Right atrium auricular region (tissue), 2 donors: ENCODE data around the gene NOS1AP. TPM values are rescaled to one million over a fixed set of nuclear protein-coding genes. Genes with fewer than 3 reads are reported as not detected.

ENCODE experiments used
- DNase-seq: peaks from one replicate; pipeline ENCODE4 v3.0.0-alpha.2; 2019; ENCODE audit warnings: low spot score
- H3K27ac ChIP-seq, 2 donors: fragments of 200-600 bp; sonication (generic); 1 replicate in 1 of 2; 2 replicates in 1 of 2; pipeline ENCODE4 v1.5.1; 2016 to 2019
- H3K27me3 ChIP-seq, 2 donors: fragments of 200-600 bp; sonication (generic); one replicate each; pipeline versions ENCODE4 v1.5.1 to v1.6.0; 2017 to 2019
- H3K36me3 ChIP-seq: fragments of 200-600 bp; sonication (generic); one replicate; pipeline ENCODE4 v1.5.1; 2016
- H3K4me1 ChIP-seq, 2 donors: fragments of 200-600 bp; sonication (generic); one replicate each; pipeline versions ENCODE4 v1.5.1 to v1.6.0; 2017 to 2019
- H3K4me3 ChIP-seq, 2 donors: fragments of 200-600 bp; sonication (generic); 1 replicate in 1 of 2; 2 replicates in 1 of 2; pipeline ENCODE4 v1.5.1; 2017 to 2019; ENCODE audit warnings: mild to moderate bottlenecking in 1 of 2, moderate library complexity in 1 of 2
- H3K9me3 ChIP-seq, 2 donors: fragments of 200-600 bp; sonication (generic); one replicate each; pipeline ENCODE4 v1.5.1; 2019
- total RNA-seq, 2 donors: library from RNA; depleted of rRNA; stranded (reverse); fragments of >200 nt; gene quantifications; one replicate each; pipeline ENCODE4 v1.1.0, GENCODE V29; 2016
- TF ChIP-seq, protein P1 (sequence below), 2 donors: fragments of 200-600 bp; sonication (generic); IDR thresholded peaks; one replicate each; pipeline ENCODE4 v1.5.1; 2019; ENCODE audit warnings: antibody characterized with exemption in 2 of 2

Gene NOS1AP
- total RNA-seq, 2 donors from 2014 or later, result 2.2 to 2.4 TPM

DNA sequence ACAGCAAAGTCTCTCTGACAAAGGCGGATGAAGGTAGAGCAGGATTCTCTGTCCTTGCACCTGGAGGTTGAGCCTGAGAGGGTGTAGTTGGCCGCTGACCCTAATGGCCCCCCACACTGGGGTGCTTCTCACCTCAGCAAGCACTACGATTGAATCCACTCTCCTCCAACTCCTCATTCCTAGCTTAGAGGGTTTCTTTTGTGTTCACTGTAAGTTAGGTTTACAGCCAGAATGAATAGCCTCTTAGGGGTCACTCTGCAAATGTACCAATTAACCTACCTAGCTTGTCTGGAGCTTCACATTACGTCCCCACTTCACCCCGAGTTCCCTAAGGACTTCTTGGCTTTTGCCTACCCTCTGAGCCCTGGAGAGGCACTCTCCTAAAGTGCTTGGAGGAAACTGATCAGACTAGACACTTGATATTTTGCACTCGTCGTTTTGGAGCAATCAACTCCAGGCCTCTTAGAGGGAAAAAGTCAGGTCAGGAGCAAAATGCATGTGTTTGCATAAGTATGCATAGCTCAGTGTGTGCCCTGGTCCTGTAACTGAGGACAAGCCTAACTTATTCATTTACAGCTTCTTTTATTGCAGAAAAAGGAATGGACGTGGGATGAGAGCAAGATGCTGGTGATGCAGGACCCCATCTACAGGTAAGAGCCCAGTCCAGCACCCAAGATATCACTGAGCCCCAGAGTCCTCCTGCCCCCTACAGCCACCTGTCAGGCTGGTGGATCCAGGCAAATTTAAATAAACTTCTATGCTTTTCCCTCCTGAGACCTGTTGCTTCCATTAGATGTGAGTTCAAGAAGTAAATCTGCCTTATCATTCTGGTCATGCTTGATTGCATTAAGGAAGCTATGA is 230.8 kb downstream of the NOS1AP start:
- Histone ChIP-seq H3K4me3 (no peak overlapping the region), H3K27me3 (no peaks in the 10 kb centered on the region), H3K27ac (no peak overlapping the region), H3K4me1 (no peaks in the 10 kb centered on the region), H3K36me3 (no peaks in the 10 kb centered on the region), H3K9me3 (no peaks in the 10 kb centered on the region)
- no peak for DNase-seq
- TF ChIP-seq, protein P1, sequence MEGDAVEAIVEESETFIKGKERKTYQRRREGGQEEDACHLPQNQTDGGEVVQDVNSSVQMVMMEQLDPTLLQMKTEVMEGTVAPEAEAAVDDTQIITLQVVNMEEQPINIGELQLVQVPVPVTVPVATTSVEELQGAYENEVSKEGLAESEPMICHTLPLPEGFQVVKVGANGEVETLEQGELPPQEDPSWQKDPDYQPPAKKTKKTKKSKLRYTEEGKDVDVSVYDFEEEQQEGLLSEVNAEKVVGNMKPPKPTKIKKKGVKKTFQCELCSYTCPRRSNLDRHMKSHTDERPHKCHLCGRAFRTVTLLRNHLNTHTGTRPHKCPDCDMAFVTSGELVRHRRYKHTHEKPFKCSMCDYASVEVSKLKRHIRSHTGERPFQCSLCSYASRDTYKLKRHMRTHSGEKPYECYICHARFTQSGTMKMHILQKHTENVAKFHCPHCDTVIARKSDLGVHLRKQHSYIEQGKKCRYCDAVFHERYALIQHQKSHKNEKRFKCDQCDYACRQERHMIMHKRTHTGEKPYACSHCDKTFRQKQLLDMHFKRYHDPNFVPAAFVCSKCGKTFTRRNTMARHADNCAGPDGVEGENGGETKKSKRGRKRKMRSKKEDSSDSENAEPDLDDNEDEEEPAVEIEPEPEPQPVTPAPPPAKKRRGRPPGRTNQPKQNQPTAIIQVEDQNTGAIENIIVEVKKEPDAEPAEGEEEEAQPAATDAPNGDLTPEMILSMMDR (IDR thresholded peaks at IDR 0.05), result no peak

DNA sequence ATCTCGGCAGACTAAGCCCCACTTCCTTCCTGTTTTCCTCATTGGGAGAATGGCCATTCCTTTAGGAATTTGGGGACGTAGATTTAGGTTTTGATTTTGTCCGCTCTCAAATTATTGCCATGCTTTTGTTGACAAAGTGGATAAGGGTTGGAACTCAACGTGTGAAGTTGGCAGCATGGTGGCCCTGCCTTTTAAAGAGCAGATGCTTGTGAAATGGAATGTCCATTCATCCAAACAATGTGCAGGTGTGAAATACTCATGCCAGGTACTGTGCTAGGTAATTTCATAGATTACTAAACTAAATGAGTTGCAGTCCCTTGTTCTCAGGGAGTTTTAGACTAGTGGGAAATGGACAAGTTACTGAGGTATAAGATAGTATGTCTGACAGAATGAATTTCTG is 232.2 kb downstream of the NOS1AP start:
- no peaks in the 10 kb centered on the region for H3K4me1 ChIP-seq
- TF ChIP-seq, protein P1 (IDR thresholded peaks at IDR 0.05), result no peak
- H3K27me3 ChIP-seq, result no peaks in the 10 kb centered on the region

DNA sequence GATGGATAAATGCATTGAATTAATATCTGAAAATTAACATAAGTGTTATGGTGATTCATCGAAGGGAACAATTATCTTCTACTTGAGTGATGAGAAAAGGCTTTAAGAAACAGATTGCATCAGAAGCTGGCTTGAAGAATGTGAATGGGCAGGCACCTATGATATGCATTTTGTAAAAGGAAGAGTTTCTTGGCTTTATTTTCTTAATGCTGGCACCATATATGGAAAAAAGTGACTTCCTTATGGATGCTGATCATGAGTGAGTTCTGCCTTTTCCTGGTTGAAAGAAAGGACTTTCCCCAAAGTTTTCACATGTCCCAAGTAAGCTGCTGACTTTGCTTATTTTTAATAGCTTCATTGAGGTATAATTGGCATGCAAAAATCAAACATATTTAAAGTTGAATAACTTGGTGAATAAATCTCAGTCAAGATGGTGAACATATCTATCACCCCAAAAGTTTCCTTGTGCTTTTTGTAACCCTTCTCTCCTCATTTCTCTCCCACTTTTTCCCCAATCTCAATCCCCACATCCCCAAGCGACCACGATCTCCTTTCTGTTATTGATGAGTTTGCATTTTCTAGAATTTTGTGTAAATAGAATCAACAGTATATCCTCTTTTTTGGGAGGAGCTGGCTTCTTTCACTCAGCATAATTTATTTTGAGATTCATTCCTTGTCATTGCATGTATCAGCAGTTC is 233.0 kb downstream of the NOS1AP start:
- no peaks in the 10 kb centered on the region for H3K27me3 ChIP-seq

More for the DNA sequence above, 232.2 kb downstream of the NOS1AP start:
- H3K9me3 ChIP-seq, result no peaks in the 10 kb centered on the region
- H3K36me3 ChIP-seq, result no peaks in the 10 kb centered on the region
- DNase-seq, result no peak
- H3K27ac ChIP-seq, result no peak overlapping the region
- H3K4me3 ChIP-seq, result no peak overlapping the region

DNA sequence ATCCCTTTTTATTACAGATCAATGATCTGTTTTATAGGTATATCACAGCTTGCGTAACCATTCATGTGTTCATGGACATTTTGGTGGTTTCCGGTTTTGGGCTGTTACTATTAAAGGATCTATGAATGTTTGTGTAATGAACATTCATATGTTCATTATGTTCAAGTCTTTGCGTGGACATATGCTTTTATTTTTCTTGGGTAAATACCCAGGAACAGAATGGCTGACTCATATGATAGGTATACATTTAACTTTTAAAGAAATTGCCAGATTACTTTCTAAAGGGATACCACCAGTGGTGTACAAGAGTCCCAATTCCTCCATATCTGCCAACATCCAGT is 233.5 kb downstream of the NOS1AP start:
- TF ChIP-seq, protein P1 (IDR thresholded peaks at IDR 0.05), result no peak
- no peak for DNase-seq
- H3K27me3 ChIP-seq, result no peaks in the 10 kb centered on the region
- no peak overlapping the region for H3K4me3 ChIP-seq
- H3K9me3 ChIP-seq, result peaks cover 0 to 9% of the 10 kb centered on the region in 2 donors
- H3K36me3 ChIP-seq, result no peaks in the 10 kb centered on the region
- H3K27ac ChIP-seq, result no peak overlapping the region
- H3K4me1 ChIP-seq, result no peaks in the 10 kb centered on the region

More for the DNA sequence above, 233.0 kb downstream of the NOS1AP start:
- H3K4me1 ChIP-seq, result no peaks in the 10 kb centered on the region
- no peak overlapping the region for H3K27ac ChIP-seq
- no peak for DNase-seq
- TF ChIP-seq, protein P1 (IDR thresholded peaks at IDR 0.05), result no peak
- no peaks in the 10 kb centered on the region for H3K36me3 ChIP-seq
- H3K9me3 ChIP-seq, result peaks cover 0 to 3% of the 10 kb centered on the region in 2 donors
- H3K4me3 ChIP-seq, result no peak overlapping the region

DNA sequence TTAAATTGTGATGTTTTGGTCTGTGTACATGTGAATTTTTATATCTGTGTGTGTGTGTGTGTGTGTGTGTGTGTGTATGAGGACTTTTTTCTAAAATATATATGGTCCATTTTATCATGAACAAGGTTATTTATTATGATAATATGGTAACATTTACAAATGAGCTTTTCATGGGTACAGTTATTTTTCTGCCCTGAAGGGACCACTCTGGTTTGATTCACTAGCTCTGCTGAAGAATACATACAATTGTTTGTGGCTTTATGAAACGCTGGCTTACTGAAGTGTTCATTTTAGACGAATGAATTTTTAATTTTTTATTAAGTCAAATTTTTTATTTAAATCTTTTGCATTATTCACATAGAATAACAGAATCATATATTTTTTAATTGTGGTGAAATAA is 235.2 kb downstream of the NOS1AP start:
- H3K4me1 ChIP-seq, result no peaks in the 10 kb centered on the region
- no peaks in the 10 kb centered on the region for H3K27me3 ChIP-seq
- no peak overlapping the region for H3K27ac ChIP-seq
- no peaks in the 10 kb centered on the region for H3K36me3 ChIP-seq
- no peak overlapping the region for H3K4me3 ChIP-seq
- H3K9me3 ChIP-seq, result peaks cover 0 to 11% of the 10 kb centered on the region in 2 donors
- TF ChIP-seq, protein P1 (IDR thresholded peaks at IDR 0.05), result no peak
- no peak for DNase-seq
